Large intestine (tissue), 3 donors: Measurements from ENCODE around the gene PPP4C. TPM values are rescaled to one million over a fixed set of nuclear protein-coding genes. Genes with fewer than 3 reads are reported as not detected.

Experiments
- DNase-seq, 2 donors: peaks; one replicate each; pipeline versions ENCODE4 v3.0.0 to v3.0.0-alpha.2; 2013
- H3K27ac ChIP-seq: one replicate; pipeline ENCODE4 v1.5.1; 2013; ENCODE audit warnings: low read length
- H3K27me3 ChIP-seq: 2 replicates; pipeline ENCODE4 v1.6.1; 2013; ENCODE audit warnings: low read length; ENCODE audit not compliant: control insufficient read depth, insufficient read depth
- H3K36me3 ChIP-seq: 2 replicates; pipeline ENCODE4 v1.6.1; 2013; ENCODE audit warnings: low read length; ENCODE audit not compliant: control insufficient read depth, insufficient read depth
- H3K4me1 ChIP-seq: one replicate; pipeline ENCODE4 v1.6.1; 2013; ENCODE audit warnings: low read length; ENCODE audit not compliant: control insufficient read depth, insufficient read depth
- H3K4me3 ChIP-seq: one replicate; pipeline ENCODE4 v1.5.1; 2013; ENCODE audit warnings: low read length
- H3K9me3 ChIP-seq: one replicate; pipeline ENCODE4 v1.6.1; 2013; ENCODE audit warnings: mild to moderate bottlenecking, low read depth, low read length, moderate library complexity; ENCODE audit not compliant: control insufficient read depth
- WGBS: methylation state at CpG from one replicate; pipeline ENCODE4 v1.1.5; 2013; ENCODE audit warnings: low lambda C conversion rate; ENCODE audit not compliant: insufficient coverage; 5-methylcytosine and 5-hydroxymethylcytosine counted together
- polyA plus RNA-seq: library from polyadenylated mRNA; unstranded; fragments of 120-200 nt; gene quantifications from one replicate; pipeline ENCODE4 v1.2.1, GENCODE V29; 2013

PPP4C gene
- polyA plus RNA-seq, 1 donor: 97.9 TPM

- H3K27me3 ChIP-seq: no peaks in the 10 kb centered on the region
- H3K36me3 ChIP-seq: peaks cover 39% of the 10 kb centered on the region
- no CpG with 5 or more reads among the region's 44 CpGs for WGBS
- no peak for DNase-seq
- H3K27ac ChIP-seq: peak overlapping the region; percentile 100
- H3K4me3 ChIP-seq: peak overlapping the region; percentile 100
- peaks cover 21% of the 10 kb centered on the region for H3K4me1 ChIP-seq
- H3K9me3 ChIP-seq: peaks cover 2% of the 10 kb centered on the region
Observed at GRCh38 chr16:30065943-30066760, 9.6 kb upstream of the PPP4C start.

DNA sequence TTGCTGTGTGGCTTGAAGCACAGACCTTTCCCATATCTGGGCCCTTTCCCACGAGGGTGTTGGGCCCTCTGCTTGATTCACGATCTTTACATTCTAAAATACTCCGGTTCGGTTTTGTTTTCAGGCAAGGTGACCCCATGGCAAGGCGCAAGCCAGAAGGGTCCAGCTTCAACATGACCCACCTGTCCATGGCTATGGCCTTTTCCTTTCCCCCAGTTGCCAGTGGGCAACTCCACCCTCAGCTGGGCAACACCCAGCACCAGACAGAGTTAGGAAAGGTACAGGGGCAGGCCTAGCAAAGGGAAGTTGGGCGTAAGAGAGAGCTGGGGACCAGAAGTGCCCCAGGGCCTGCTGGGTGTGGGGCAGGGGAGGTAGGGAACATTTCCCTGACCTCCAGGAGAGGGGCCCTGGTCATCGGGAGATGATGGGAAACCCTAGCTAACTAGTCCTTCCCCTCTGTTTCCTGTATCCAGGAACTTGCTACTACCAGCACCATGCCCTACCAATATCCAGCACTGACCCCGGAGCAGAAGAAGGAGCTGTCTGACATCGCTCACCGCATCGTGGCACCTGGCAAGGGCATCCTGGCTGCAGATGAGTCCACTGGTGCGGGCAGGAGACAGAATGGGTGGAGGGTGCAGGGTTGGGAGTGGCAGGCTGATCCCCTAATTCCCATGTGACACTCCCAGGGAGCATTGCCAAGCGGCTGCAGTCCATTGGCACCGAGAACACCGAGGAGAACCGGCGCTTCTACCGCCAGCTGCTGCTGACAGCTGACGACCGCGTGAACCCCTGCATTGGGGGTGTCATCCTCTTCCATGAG is 8.8 kb upstream of the PPP4C start:
- Histone ChIP-seq H3K4me1 (peaks cover 21% of the 10 kb centered on the region), H3K36me3 (peaks cover 45% of the 10 kb centered on the region), H3K27me3 (no peaks in the 10 kb centered on the region), H3K9me3 (peaks cover 2% of the 10 kb centered on the region), H3K27ac (peak overlapping the region; percentile 100), H3K4me3 (peak overlapping the region; percentile 100)
- DNase-seq: no peak
- WGBS: no CpG with 5 or more reads among the region's 21 CpGs

- H3K4me3 ChIP-seq: no peak overlapping the region
- peaks cover 21% of the 10 kb centered on the region for H3K4me1 ChIP-seq
- no peak overlapping the region for H3K27ac ChIP-seq
- H3K27me3 ChIP-seq: no peaks in the 10 kb centered on the region
- H3K9me3 ChIP-seq: peaks cover 2% of the 10 kb centered on the region
- peaks cover 49% of the 10 kb centered on the region for H3K36me3 ChIP-seq
- DNase-seq: no peak
- WGBS: no CpG with 5 or more reads among the region's 6 CpGs
Observed at GRCh38 chr16:30067584-30067916, 8.2 kb upstream of the PPP4C start.

DNA sequence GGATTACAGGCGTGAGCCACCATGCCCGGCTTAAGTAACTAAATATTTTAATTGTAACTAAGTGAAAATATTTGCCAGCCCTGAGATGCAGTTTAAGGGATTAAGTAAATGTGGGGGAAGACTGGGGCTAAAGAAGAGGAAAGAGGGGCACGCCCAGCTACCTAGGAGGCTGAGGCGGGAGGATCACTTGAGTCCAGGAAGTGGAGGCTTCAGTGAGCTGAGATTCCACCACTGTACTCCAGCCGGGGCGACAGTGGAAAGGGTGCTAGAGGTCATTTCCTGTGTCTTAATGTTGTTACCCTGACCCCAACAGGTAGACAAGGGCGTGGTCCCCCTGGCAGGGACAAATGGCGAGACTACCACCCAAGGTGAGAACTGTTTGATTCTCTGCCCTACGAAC is 7.5 kb upstream of the PPP4C start:
- H3K36me3 ChIP-seq: peaks cover 49% of the 10 kb centered on the region
- peaks cover 21% of the 10 kb centered on the region for H3K4me1 ChIP-seq

DNA sequence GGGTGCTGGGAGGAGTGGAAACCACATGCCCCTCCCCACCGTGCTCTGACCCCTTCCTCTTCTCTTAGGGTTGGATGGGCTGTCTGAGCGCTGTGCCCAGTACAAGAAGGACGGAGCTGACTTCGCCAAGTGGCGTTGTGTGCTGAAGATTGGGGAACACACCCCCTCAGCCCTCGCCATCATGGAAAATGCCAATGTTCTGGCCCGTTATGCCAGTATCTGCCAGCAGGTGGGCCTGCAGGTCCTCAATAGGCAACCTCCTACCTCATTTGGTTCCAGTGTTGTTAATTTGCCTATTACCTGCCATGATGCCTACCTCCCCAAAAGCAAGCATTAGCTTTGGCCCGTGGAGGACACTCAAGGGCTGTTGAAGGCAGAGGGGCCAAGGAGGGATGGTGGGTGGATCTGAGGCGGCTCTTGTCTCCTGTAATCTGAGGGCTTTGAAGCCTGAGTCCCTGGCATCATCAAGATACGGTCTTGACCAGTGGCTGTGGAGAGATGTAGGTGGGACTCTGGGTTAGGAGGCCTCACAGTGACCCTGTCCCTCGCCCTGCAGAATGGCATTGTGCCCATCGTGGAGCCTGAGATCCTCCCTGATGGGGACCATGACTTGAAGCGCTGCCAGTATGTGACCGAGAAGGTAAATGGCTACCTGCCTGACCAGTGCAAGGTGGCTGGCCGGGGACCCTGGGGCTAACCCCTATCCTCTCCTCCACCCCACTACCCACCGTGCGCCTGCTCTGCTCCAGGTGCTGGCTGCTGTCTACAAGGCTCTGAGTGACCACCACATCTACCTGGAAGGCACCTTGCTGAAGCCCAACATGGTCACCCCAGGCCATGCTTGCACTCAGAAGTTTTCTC is 6.8 kb upstream of the PPP4C start:
- peaks cover 14% of the 10 kb centered on the region for H3K4me1 ChIP-seq
- H3K9me3 ChIP-seq: peaks cover 2% of the 10 kb centered on the region
- no peak for DNase-seq
- H3K27ac ChIP-seq: no peak overlapping the region
- no peak overlapping the region for H3K4me3 ChIP-seq
- WGBS: no CpG with 5 or more reads among the region's 17 CpGs
- no peaks in the 10 kb centered on the region for H3K27me3 ChIP-seq
- H3K36me3 ChIP-seq: peaks cover 49% of the 10 kb centered on the region

More for the DNA sequence above, 7.5 kb upstream of the PPP4C start:
- Histone ChIP-seq H3K4me3 (no peak overlapping the region), H3K27ac (no peak overlapping the region), H3K9me3 (peaks cover 2% of the 10 kb centered on the region), H3K27me3 (no peaks in the 10 kb centered on the region)
- no peak for DNase-seq
- WGBS: no CpG with 5 or more reads among the region's 9 CpGs

DNA sequence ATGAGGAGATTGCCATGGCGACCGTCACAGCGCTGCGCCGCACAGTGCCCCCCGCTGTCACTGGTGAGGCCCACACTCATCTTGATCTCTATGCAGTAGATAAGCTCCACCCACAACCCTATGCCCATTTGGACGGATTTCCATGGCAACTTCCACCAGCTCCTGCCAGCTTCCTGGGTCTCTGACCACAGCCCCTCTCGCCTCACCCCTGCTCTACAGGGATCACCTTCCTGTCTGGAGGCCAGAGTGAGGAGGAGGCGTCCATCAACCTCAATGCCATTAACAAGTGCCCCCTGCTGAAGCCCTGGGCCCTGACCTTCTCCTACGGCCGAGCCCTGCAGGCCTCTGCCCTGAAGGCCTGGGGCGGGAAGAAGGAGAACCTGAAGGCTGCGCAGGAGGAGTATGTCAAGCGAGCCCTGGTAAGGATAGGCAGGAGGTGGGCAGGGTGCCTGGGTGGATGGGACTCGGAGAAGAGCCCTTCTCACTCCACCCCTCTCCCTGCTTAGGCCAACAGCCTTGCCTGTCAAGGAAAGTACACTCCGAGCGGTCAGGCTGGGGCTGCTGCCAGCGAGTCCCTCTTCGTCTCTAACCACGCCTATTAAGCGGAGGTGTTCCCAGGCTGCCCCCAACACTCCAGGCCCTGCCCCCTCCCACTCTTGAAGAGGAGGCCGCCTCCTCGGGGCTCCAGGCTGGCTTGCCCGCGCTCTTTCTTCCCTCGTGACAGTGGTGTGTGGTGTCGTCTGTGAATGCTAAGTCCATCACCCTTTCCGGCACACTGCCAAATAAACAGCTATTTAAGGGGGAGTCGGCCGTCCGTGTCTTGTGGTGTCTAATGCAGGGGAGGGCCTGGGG is 6.0 kb upstream of the PPP4C start:
- H3K36me3 ChIP-seq: peaks cover 49% of the 10 kb centered on the region
- peaks cover 2% of the 10 kb centered on the region for H3K9me3 ChIP-seq
- no peak overlapping the region for H3K4me3 ChIP-seq
- H3K27me3 ChIP-seq: no peaks in the 10 kb centered on the region
- no CpG with 5 or more reads among the region's 31 CpGs for WGBS
- H3K4me1 ChIP-seq: peaks cover 9% of the 10 kb centered on the region
- H3K27ac ChIP-seq: no peak overlapping the region
- no peak for DNase-seq

- Histone ChIP-seq H3K4me3 (no peak overlapping the region), H3K27me3 (no peaks in the 10 kb centered on the region), H3K4me1 (peaks cover 13% of the 10 kb centered on the region), H3K9me3 (peaks cover 2% of the 10 kb centered on the region), H3K36me3 (peaks cover 49% of the 10 kb centered on the region), H3K27ac (no peak overlapping the region)
- DNase-seq: no peak
Observed at GRCh38 chr16:30070490-30070889, 5.3 kb upstream of the PPP4C start.

- Histone ChIP-seq H3K27me3 (no peaks in the 10 kb centered on the region), H3K4me3 (peak overlapping the region; percentile 99), H3K36me3 (peaks cover 42% of the 10 kb centered on the region), H3K27ac (peak overlapping the region; percentile 92), H3K9me3 (peaks cover 3% of the 10 kb centered on the region), H3K4me1 (peaks cover 15% of the 10 kb centered on the region)
- no peak for DNase-seq
- no CpG with 5 or more reads among the region's 33 CpGs for whole genome bisulfite sequencing
Observed at GRCh38 chr16:30076276-30076791, 540 bp downstream of the PPP4C start.

GRCh38 chr16:30077656-30078055 is 1.9 kb downstream of the PPP4C start:
- Histone ChIP-seq H3K4me3 (no peak overlapping the region), H3K27ac (no peak overlapping the region), H3K9me3 (peaks cover 3% of the 10 kb centered on the region), H3K27me3 (no peaks in the 10 kb centered on the region), H3K4me1 (peaks cover 15% of the 10 kb centered on the region), H3K36me3 (peaks cover 41% of the 10 kb centered on the region)
- no peak for DNase-seq
- no CpG with 5 or more reads among the region's 6 CpGs for WGBS
